IPS-18c (cell line): Measurements from ENCODE around the gene SLC39A5.
"Not testable (repeated sequence)": the region's sequence is repeated elsewhere in the genome, so short reads cannot be mapped to it uniquely, and the experiment has no call there.

Source experiments
- H3K4me3 ChIP-seq: 2 replicates; pipeline ENCODE4 v1.7.0; 2013; ENCODE audit warnings: low read depth, mild to moderate bottlenecking, low read length, moderate library complexity; ENCODE audit not compliant: insufficient read depth
- H3K9me3 ChIP-seq: one replicate; pipeline ENCODE4 v1.6.1; 2013; ENCODE audit warnings: mild to moderate bottlenecking, low read length, moderate library complexity; ENCODE audit not compliant: control insufficient read depth, insufficient read depth

The SLC39A5 gene

GRCh38 chr12:56284263-56284662 lies 54.4 kb downstream of the SLC39A5 start:
- H3K9me3 ChIP-seq, H3K4me3 ChIP-seq: not testable (repeated sequence)

DNA sequence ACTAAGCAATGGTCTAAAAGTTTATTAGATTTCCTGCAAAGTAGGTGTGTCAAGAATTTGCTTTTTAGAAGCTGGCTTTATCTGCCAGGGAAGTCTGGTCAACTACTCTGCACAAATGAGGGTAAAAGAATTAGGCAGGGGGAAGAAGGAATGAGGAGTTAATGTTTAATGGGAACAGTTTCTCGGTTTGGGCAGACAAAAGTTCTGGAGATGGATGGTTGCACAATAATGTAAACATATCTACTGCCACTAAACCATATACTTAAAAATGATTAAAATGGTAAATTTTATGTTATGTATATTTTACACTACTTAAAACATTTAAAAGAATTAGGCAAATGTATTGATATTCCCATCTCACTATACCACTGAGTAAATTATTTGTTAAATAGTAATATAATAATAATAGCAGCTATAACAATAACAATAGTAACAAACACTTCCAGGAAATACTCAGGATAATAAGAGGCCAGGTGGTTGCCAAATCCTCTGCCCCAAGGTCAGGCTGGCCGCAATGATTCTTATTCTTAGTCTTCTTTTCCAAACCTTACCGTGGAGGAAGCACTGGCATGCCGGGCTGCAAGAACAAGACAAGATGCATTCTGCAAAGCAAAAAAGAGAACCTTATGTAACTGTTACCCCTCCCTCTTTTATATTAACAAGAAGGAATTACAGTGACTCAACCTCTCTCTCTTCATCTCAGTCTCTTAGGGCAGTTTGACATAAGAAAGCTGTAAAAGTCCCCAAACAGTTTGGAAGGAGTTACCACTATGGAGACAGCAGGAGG lies 56.4 kb downstream of the SLC39A5 start:
- no peaks in the 10 kb centered on the region for H3K9me3 ChIP-seq
- H3K4me3 ChIP-seq: no peak overlapping the region
